IPS-11a (cell line): ENCODE measurements around the gene CCDC126.
"Not testable (repeated sequence)": the region's sequence is repeated elsewhere in the genome, so short reads cannot be mapped to it uniquely, and the experiment has no call there.

Source experiments
- H3K4me3 ChIP-seq: one replicate; pipeline ENCODE4 v1.5.1; 2013; ENCODE audit warnings: low read depth, low read length, control low read depth

The CCDC126 gene

GRCh38 chr7:23622506-23622925 is 25.3 kb downstream of the CCDC126 start:
- H3K4me3 ChIP-seq: no peak overlapping the region

- no peak overlapping the region for H3K4me3 ChIP-seq
Observed at GRCh38 chr7:23628370-23628769, 31.2 kb downstream of the CCDC126 start.

- H3K4me3 ChIP-seq: no peak overlapping the region
Observed at GRCh38 chr7:23633417-23633816, 36.2 kb downstream of the CCDC126 start.

GRCh38 chr7:23645822-23646221 is 48.6 kb downstream of the CCDC126 start:
- no peak overlapping the region for H3K4me3 ChIP-seq

- H3K4me3 ChIP-seq: no peak overlapping the region
Observed at GRCh38 chr7:23653942-23654341, 56.8 kb downstream of the CCDC126 start.

GRCh38 chr7:23654508-23654907 is 57.3 kb downstream of the CCDC126 start:
- no peak overlapping the region for H3K4me3 ChIP-seq

GRCh38 chr7:23655433-23655832 is 58.3 kb downstream of the CCDC126 start:
- H3K4me3 ChIP-seq: no peak overlapping the region

GRCh38 chr7:23658831-23659427 is 61.7 kb downstream of the CCDC126 start:
- H3K4me3 ChIP-seq: no peak overlapping the region

GRCh38 chr7:23661385-23661784 is 64.2 kb downstream of the CCDC126 start:
- H3K4me3 ChIP-seq: no peak overlapping the region

GRCh38 chr7:23662124-23662983 is 65.2 kb downstream of the CCDC126 start:
- no peak overlapping the region for H3K4me3 ChIP-seq

- no peak overlapping the region for H3K4me3 ChIP-seq
Observed at GRCh38 chr7:23662984-23663313, 65.8 kb downstream of the CCDC126 start.

GRCh38 chr7:23664122-23664521 is 66.9 kb downstream of the CCDC126 start:
- no peak overlapping the region for H3K4me3 ChIP-seq

- no peak overlapping the region for H3K4me3 ChIP-seq
Observed at GRCh38 chr7:23672033-23672432, 74.9 kb downstream of the CCDC126 start.

GRCh38 chr7:23679898-23680413 is 82.8 kb downstream of the CCDC126 start, which contains the start of gene FAM221A:
Gene FAM221A (plus strand): TSS chr7:23680199. CDS start chr7:23680219, 20 bp downstream.
- H3K4me3 ChIP-seq: peak within 1 kb of the TSS; percentile 69

- H3K4me3 ChIP-seq: peak overlapping the region; percentile 69
Observed at GRCh38 chr7:23680414-23681405, 83.5 kb downstream of the CCDC126 start.

- not testable (repeated sequence) for H3K4me3 ChIP-seq
Observed at GRCh38 chr7:23684041-23684440, 86.9 kb downstream of the CCDC126 start.

- no peak overlapping the region for H3K4me3 ChIP-seq
Observed at GRCh38 chr7:23685731-23686130, 88.5 kb downstream of the CCDC126 start.

GRCh38 chr7:23687011-23687410 is 89.8 kb downstream of the CCDC126 start:
- H3K4me3 ChIP-seq: no peak overlapping the region

GRCh38 chr7:23689165-23689564 is 92.0 kb downstream of the CCDC126 start:
- H3K4me3 ChIP-seq: no peak overlapping the region

GRCh38 chr7:23691320-23691719 is 94.1 kb downstream of the CCDC126 start:
- H3K4me3 ChIP-seq: no peak overlapping the region

- no peak overlapping the region for H3K4me3 ChIP-seq
Observed at GRCh38 chr7:23693224-23693623, 96.0 kb downstream of the CCDC126 start.
